CD4-positive, alpha-beta T cell treated with Interleukin-10 for 1 hour (primary cell): ENCODE measurements around the gene RHBDD3.

Experiments
- DNase-seq: peaks from one replicate; pipeline ENCODE4 v3.0.0-alpha.2; 2020

Gene RHBDD3

DNA sequence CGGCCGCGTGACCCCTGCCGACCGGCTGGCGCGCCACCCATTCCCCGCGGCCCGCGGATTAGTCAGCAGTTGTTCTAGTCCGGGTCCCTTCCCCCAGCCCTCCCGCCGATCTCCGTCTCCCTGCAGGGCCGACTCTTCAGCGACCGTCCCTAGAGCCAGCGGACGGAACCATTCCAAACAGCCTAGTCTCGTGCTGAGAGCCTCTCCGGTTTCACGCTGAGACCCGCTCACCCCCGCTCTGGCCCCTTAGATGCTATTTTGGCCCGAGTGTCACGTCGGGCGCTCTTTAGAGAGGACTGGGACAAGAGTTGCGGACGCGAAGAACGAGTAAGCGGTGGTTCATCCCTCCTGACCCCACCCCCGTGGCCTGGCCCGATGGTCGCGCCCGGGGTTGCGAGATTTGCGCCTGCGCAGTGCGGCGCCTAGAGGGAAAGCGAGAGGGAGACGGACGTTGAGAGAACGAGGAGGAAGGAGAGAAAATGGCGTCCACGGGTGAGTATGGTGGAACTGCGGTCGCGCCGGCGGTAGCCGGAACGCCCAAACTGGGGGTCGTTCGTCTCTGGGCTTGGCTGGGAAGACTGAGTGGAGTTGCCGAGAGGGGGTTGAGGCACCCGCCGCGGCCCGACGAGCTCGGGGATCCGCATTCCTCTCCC lies at the start of gene RHBDD3, which contains the start of gene EWSR1:
RHBDD3 (minus strand) TSS at position 124 of the 653 bp plus-strand sequence. CDS start 2,355 bp downstream, outside the sequence.
EWSR1 (plus strand) TSS at position 411 of the 653 bp plus-strand sequence; CDS start at position 480, 69 bp downstream.
- DNase-seq: peak; percentile 98

DNA sequence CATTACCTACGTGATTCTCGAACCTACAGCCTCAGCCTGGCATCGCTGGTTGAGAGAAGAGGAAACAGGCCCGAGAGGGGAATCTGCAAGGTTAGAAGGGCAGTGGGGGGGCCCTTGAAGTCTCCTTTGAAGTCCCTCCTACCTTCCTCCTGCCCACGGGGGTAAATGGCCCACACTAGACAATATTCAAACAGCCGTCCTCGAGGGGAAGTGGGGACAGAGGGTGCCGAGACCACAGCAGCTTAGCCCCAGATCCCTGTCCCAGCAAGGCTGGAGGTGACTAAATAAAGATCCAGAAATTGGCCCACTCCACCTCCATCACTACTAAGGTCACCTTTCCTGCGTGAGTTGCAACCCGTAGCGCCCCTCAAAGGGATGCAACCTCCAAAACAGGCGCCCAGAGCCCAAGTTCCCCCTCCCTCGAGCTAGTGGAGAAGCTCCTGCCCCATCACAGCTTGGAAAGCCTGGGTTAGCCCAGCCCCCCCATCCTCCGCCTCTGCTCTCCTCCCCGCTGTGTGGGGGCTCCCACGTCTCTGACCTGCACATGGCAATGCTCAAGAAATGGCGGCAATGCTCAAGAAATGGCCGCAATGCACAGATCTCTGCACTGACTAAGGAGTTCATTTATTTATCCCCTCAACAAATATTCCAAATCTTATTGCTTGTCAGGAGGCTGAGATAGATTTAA lies 48.5 kb upstream of the RHBDD3 start:
- DNase-seq: no peak

DNA sequence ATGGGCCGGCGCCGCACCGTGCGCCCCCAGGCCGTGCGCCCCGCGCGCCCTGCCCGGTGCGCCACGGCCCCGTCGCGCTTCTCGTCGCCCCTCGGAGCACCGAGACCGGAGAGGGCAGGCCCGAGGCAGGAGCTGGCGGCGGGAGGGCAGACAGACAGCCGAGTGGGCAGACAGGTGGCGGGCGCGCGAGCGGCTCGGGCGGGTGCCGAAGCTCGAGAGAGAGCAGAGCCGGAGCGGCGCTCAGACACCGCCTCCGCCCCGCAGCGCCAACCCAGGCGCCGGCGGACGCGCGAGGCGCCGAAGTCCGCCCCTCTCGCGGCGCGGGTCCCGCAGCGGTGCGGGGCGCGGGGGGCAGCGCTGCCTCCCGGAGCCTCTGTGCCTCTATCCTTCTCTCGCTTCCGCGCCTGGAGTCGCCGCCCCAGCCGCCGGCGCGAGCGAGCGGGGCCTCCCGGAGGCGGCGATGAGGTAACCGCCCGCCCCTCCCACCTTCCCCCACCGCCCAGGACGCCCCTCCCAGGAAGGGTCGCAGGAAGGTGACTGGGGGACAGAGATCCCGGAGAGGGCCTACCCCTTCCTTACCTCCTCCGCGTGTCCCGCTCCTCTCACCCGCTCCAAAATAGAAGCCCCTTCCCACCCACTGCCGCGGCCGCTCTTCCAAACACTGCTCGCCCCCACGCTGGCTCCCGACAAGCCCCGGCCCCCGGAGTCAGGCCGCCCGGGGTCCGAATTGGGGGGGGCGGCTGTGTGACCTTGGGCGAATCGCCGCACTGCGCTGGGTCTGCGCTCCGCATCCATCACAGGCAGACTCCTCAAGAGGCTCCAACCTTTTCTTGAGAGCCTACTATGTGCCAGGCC lies 47.7 kb upstream of the RHBDD3 start, which contains the start of gene RASL10A:
RASL10A (minus strand) TSS at position 412 of the 855 bp plus-strand sequence. CDS start 451 bp downstream, outside the sequence.
- DNase-seq: no peak

DNA sequence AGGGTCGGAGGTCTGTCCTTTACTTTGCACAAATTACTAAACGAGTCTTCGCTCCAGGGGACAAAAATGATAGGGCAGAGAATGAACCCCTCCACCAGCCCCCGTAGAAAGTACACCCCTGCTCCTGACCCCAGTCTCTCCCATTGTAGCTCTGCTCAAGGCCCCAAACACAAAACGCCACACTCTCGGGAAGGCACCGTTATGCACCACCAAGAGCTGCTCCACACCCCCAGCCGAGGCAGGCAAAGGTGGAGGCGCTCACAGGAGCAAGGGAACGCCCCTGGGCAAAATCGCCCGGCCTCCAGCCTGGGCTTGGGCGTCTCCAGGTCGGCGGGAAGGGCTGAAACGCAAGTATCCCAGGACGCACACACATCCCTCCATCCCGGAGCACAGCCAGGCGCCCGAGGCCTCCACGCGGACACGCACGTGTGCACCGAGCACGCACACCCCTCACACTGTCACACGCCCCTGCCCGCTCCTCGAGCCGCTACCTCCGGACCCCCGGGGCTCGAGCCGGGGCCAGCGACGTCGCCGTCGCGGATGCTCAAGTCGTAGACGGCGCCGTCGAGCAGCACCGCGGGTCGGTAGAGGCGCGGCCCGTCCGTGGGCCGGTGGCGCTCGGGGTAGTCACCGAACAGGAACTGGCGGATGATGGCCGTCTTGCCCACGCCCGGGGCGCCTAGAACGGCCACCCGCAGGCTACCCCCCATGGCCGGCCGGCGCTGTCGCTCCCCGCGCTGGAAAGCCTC lies 46.9 kb upstream of the RHBDD3 start:
- DNase-seq: no peak

DNA sequence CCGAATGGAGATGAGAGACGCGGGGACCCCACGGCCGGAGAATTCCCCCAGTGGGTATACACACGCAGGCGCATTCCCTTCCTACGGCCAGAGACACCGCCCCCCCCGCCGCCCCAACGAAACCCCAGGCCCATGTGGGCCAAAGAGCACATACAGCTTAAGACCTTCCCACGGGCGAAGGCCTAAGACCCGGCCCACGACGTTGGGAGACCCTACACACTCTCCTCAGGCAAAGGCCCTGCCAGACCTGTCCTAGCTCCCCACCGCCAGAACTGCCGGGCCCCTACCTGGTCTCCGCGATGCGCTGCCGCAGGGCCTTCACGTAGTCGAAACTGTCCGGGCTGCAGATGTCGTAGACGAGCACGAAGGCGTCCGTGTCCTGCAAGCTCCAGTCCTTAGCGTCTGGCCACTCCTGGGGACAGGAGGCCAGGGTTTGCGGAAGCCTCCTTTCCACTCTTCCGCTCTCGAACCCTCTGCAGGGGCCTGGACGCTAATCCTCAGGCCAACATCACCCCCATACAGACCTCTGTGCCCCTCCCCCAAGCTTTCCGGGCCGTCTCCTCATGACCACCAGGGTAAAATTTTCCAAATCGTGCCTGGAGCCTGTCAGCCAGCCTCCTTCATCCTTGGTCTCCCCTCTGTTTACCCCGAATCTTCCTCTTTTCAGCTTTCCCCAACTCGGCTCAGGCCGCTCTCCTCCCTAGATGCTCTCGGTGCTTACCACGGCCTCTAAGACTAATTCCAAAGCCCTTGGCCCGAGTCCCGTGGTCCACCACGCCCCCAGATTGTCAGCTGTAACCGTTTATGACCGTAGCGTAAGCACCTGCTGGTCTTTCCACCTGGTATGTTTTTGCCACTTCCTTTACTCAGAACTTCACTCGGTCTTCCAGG lies 46.0 kb upstream of the RHBDD3 start:
- DNase-seq: no peak

DNA sequence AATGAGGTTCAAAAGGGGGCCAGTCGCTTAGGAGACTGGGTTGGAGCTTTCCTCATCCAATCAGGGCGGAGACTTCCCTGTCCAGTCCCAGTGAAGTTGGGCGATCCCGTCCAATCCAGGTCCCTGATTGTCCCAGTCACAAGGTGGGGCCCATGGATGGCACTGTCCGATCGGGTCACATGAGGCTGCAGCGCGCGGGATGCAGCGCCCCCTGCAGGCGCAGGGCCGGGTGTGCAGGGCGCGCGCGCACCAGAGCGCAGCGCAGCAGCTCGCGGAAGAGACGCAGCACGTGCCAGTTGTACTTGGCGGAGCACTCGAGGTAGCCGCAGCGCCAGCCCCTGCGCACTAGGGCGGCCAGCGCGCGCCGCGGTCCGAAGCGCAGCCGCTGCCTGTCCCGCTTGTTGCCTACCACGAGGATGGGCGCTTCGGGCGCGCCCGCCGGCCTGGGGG lies 45.4 kb upstream of the RHBDD3 start:
- DNase-seq: no peak

DNA sequence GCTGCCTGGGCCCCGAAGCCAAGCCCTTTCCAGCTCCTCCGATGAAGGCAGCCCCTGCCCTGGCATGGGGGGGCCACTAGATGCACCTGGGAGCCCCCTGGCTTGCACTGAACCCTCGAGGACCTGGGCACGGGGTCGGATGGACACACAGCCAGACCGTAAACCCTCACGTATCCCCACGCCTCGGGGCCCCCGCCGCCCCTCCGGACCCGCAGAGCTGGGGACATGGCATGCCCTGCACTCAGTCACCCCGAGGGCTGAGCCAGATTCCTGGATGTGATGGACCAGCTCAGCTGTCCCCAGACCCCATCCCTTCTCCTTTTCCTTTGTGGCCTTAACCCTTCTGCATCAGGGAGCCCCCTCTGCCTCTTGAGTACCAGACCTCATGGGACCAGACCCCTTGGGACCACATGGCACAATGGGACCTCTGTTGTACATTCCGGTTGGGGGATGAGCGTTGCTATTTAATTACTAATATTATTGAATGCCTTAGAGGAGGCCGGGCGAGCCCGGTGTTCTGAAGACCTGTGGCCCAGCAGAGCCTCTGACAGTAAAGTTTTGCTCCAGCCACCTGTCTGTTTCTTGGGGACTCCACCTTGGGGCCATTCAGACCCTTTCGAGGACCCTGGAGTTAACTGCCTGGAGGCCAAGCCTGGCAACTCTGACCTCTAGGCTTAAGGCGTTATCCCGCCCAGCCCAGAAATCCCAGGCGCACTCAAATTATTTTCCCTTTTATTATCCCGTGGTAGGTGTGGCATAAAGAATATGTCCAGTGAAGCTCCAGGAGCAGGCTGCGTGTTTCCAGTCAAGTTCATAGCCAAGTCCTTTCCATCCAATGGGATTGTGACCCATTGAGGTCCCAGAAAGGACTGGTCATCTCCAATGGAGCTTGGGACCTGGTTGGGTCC lies 44.7 kb upstream of the RHBDD3 start:
- no peak for DNase-seq

DNA sequence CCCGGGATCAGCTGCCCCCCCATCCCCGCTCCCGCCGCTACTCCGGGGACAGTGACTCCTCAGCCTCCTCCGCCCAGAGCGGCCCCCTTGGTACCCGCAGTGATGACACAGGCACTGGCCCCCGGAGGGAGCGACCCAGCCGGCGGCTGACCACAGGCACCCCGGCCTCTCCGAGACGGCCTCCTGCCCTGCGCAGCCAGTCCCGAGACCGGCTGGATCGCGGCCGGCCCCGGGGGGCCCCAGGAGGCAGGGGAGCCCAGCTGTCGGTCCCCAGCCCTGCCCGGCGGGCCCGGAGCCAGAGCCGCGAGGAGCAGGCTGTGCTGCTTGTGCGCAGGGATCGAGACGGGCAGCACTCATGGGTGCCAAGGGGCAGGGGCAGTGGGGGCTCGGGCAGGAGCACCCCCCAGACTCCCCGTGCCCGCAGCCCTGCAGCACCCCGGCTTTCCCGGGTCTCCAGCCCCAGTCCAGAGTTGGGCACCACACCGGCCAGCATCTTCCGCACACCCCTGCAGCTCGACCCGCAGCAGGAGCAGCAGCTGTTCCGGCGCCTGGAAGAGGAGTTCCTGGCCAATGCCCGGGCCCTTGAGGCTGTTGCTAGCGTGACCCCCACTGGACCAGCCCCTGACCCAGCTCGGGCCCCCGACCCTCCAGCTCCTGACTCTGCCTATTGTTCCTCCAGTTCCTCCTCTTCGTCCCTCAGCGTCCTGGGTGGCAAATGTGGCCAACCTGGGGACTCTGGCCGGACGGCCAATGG lies 43.9 kb upstream of the RHBDD3 start:
- no peak for DNase-seq

DNA sequence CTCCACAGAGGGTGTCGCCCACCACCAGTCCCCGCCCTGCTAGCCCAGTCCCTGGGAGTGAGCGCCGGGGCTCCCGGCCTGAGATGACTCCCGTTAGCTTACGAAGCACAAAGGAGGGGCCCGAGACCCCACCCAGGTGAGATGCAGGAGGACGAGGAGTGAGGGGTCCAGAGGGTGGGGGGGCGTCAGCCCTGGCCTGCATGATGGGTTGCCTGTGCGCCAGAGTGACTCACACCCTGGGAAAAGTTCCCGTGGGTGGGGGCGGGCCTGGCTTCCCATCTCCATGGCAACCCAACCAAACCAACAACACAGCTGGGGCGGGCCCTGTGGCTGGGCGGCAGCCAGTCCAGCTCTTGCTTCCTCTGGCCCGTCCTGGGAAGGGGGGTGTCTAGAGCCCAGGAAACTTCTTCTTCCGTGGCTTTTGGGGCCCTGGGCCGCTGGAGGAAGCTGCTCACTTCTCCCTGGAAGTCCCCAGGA lies 43.1 kb upstream of the RHBDD3 start:
- DNase-seq: peak; percentile 63

DNA sequence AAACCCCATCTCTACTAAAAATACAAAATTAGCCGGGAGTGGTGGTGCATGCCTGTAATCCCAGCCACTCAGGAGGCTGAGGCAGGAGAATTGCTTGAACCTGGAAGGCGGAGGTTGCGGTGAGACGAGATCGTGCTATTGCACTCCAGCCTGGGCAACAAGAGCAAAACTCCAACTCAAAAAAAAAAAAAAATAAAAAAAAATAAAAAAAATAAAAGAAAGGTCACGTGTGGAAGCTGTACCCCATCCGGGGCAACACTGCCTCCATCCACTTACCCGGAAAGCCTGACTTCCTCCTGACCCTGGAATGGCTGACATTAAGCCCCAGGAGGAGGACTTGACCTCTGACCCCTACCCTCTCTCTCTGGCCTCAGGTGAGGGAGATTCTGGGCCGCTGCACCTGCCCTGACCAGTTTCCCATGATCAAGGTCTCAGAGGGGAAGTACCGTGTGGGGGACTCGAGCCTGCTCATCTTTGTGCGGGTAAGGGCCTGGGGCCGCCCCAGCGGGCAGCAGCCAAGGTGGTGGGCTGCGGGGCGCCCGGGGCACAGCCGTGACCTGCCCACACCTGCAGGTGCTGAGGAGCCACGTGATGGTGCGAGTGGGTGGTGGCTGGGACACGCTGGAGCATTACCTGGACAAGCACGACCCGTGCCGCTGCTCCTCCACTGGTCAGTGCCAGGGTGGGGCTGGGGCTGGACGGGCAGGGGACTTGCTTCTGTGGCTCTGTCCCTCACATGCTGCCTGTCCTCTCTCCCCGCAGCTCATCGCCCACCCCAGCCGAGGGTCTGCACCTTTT lies 42.5 kb upstream of the RHBDD3 start:
- no peak for DNase-seq

DNA sequence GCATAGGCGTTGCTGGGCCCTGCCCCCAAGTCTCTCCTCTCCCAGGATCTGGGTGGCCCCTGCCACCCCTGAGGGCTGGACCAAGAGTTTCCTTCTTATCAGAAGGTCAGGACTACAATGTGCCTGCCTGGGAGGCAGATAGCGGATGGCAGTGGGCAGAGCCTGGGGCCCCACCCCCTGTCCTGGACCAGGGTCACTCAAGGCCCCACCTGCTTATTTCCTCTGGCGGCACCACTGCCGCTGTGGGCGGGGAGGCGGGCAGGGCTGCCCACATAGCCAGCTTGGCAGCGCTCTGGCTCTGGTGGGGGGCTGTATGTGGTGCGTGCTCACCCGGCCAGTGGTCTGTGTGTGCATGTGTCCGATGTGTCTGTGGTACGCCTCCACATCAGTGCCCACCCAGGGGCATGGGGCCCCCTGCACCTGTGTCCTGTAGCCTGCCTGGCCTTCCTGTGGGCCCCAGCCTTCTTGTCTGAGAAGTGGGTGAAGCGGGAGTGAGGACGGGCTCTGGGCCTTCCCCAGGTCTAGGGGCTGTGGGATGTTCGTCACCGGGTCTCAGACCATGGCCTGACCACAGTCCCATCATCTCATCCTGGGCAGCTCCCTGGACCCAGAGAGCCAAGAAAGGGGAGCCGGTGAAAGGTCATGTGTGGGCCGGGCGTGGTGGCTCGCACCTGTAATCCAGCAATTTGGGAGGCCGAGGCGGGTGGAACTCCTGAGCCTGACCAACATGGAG lies 41.7 kb upstream of the RHBDD3 start:
- no peak for DNase-seq

DNA sequence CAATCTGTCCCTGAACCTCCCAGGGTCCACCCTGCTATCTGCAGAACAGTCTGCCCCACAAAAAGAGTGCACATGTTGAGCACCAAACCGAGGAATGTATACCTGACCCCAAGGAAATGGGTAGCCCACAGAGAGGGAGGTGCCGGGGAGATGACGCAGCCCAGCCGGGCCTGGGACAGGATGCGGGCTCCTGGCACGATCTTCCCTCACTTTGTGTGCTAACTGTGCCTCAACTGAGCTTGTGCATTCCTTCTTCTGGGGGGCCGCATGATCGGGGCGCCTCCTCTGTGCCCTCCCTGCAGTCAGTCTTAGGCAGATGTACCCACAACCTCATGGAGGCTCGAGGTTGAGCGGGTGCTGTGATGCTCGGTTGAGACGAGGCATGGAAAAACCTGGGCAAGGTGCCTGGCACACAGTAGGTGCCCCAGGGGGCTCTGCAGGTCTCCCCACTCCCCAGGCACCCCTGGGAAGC lies 41.0 kb upstream of the RHBDD3 start:
- DNase-seq: peak; percentile 33

DNA sequence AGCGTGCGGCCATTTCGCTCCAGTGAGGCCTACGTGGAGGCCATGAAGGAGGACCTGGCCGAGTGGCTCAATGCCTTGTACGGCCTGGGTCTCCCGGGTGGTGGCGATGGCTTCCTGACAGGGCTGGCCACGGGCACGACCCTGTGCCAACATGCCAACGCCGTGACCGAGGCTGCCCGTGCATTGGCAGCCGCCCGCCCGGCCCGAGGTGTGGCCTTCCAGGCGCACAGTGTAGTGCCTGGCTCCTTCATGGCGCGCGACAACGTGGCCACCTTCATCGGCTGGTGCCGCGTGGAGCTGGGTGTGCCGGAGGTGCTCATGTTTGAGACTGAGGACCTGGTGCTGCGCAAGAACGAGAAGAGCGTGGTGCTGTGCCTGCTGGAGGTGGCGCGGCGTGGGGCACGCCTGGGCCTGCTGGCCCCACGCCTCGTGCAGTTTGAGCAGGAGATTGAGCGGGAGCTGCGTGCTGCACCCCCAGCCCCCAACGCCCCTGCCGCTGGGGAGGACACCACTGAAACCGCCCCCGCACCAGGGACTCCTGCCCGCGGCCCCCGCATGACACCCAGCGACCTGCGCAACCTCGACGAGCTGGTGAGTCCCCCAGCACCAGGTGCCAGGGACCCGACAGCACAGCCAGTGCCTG lies 40.5 kb upstream of the RHBDD3 start:
- DNase-seq: no peak

DNA sequence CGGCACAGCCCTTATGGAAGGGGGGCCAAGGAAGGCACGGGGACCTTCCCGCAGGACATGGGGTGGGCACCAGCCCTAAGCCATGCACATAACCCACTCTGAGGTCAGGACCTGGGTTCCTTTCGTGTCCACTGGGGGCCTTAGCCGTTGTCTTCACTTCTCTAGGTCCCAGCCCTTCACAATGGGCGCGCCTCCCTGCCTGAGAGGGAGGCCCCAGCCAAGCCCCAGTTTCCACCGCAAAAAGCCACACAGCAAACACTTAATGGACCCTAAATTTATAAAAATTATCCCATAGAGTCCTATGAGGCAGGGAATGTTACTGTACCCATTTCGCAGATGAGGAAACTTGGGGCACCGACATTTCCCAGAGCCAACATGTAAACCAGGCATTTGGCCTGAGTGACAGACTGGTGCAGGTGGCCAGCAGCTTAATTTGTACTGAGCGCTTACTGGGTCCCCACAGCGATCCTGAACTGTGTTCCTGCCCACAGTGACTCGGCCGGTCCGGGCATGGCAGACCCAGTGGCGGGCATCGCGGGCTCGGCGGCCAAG lies 39.9 kb upstream of the RHBDD3 start:
- DNase-seq: no peak

DNA sequence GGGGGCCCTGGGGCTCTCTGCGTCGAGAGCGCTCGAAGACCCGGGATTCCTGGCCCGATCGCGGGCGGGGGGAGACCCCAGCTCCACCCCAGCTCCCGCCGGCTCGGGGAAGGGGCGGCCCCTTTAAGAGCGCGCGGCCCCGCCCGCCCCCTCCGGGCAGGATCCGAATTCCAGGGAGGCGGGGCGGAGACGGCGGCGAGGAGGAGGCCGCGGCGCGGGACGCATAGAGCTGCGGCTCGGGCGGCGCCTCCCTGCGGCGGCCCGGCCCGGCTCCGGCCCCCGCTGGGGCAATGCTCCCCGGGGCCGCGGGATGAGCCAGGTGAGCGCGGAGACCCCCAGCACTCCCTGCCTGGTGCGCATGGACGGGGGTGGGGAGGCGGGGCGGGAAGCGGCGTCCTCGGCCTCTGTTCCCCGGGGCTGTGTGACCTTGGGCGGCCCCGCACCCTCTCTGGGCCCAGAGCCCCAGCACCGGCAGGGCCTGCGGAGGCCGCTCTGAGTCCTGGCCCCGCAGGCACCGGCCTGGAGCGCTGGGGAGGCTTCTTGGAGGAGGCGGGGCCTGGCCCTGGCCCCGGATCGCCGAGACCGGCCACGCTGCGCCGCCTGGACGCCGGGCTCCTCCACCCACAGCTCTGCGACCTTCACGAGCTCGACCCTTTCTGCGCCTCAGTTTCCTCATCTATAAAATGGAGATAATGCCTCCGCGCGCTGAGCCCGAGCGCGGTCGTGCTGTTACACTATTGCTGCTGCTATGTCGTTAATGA lies 39.2 kb upstream of the RHBDD3 start:
- peak; percentile 31 for DNase-seq
